HepG2 (cell line): ENCODE results near the gene EMC9. TPM values are rescaled to one million over a fixed set of nuclear protein-coding genes. Genes with fewer than 3 reads are reported as not detected.

ENCODE experiments used
- CENPT ChIP-seq: sonication (generic); formaldehyde crosslinking; IDR thresholded peaks from 2 replicates; pipeline ENCODE4 v1.8.0; 2022; ENCODE audit warnings: low read depth, mild to moderate bottlenecking, moderate library complexity, missing genetic modification reagents
- FOSL1 ChIP-seq: sonication (generic); formaldehyde crosslinking; IDR thresholded peaks from 2 replicates; pipeline ENCODE4 v1.9.0; 2021; ENCODE audit warnings: missing genetic modification reagents, borderline replicate concordance
- HNF4A ChIP-seq: sonication (generic); formaldehyde crosslinking; IDR thresholded peaks from 2 replicates; pipeline ENCODE4 v1.4.0; 2020; ENCODE audit warnings: missing genetic modification reagents
- HOXA7 ChIP-seq: sonication (generic); formaldehyde crosslinking; IDR thresholded peaks from 2 replicates; pipeline ENCODE4 v1.8.1; 2022; ENCODE audit warnings: mild to moderate bottlenecking, missing genetic modification reagents, moderate library complexity
- KDM1A ChIP-seq: IDR thresholded peaks from 2 replicates; pipeline ENCODE4 v1.6.1; 2016; ENCODE audit warnings: missing compliant biosample characterization
- KDM6A ChIP-seq: IDR thresholded peaks from 2 replicates; pipeline ENCODE4 v1.6.1; 2016; ENCODE audit warnings: low read depth
- NCOA1 ChIP-seq: sonication (generic); formaldehyde crosslinking; IDR thresholded peaks from 2 replicates; pipeline ENCODE4 v1.9.0; 2021; ENCODE audit warnings: missing genetic modification reagents
- PHF8 ChIP-seq: sonication (generic); formaldehyde crosslinking; IDR thresholded peaks from 2 replicates; pipeline ENCODE4 v1.5.0; 2020; ENCODE audit warnings: missing genetic modification reagents
- SP2 ChIP-seq: sonication (generic); formaldehyde crosslinking; IDR thresholded peaks from 2 replicates; pipeline ENCODE4 v1.5.1; 2020; ENCODE audit warnings: mild to moderate bottlenecking, missing genetic modification reagents
- ZBTB34 ChIP-seq: sonication (generic); formaldehyde crosslinking; IDR thresholded peaks from 2 replicates; pipeline ENCODE4 v1.8.0; 2022; ENCODE audit warnings: mild to moderate bottlenecking, missing genetic modification reagents
- ZFP62 ChIP-seq: sonication (generic); formaldehyde crosslinking; IDR thresholded peaks from 2 replicates; pipeline ENCODE4 v1.4.0; 2020; ENCODE audit warnings: missing genetic modification reagents
- ZNF160 ChIP-seq: sonication (generic); formaldehyde crosslinking; IDR thresholded peaks from 2 replicates; pipeline ENCODE4 v1.8.0; 2022; ENCODE audit warnings: mild to moderate bottlenecking, inconsistent platforms, missing genetic modification reagents
- ZNF292 ChIP-seq: sonication (generic); formaldehyde crosslinking; IDR thresholded peaks from 2 replicates; pipeline ENCODE4 v1.8.1; 2022; ENCODE audit warnings: mild to moderate bottlenecking, low read depth, missing genetic modification reagents, borderline replicate concordance
- ZNF362 ChIP-seq: sonication (generic); formaldehyde crosslinking; IDR thresholded peaks from 2 replicates; pipeline ENCODE4 v1.4.0; 2020; ENCODE audit warnings: missing genetic modification reagents, mild to moderate bottlenecking, borderline replicate concordance
- ZNF460 ChIP-seq: sonication (generic); formaldehyde crosslinking; IDR thresholded peaks from 2 replicates; pipeline ENCODE4 v1.5.1; 2020; ENCODE audit warnings: missing genetic modification reagents, mild to moderate bottlenecking, borderline replicate concordance
- ZNF609 ChIP-seq: sonication (generic); formaldehyde crosslinking; IDR thresholded peaks from 2 replicates; pipeline ENCODE4 v1.4.0; 2020; ENCODE audit warnings: mild to moderate bottlenecking, missing genetic modification reagents, borderline replicate concordance
- ZNF691 ChIP-seq: sonication (generic); formaldehyde crosslinking; IDR thresholded peaks from 2 replicates; pipeline ENCODE4 v1.4.0; 2020; ENCODE audit warnings: missing genetic modification reagents, low read depth, mild to moderate bottlenecking, borderline replicate concordance
- ZNF749 ChIP-seq: sonication (generic); formaldehyde crosslinking; IDR thresholded peaks from 2 replicates; pipeline ENCODE4 v1.8.0; 2022; ENCODE audit warnings: mild to moderate bottlenecking, missing genetic modification reagents, moderate library complexity, borderline replicate concordance
- ZNF782 ChIP-seq: sonication (generic); formaldehyde crosslinking; IDR thresholded peaks from 2 replicates; pipeline ENCODE4 v1.4.0; 2020; ENCODE audit warnings: missing genetic modification reagents, mild to moderate bottlenecking, borderline replicate concordance
- polyA plus RNA-seq, 8 experiments: library from polyadenylated mRNA; depleted of rRNA in 3 of 8; stranded (reverse) in 7 of 8; unstranded in 1 of 8; fragments of >200 nt; fragmentation: Illumina TruSeq in 4 of 8; extraction: Trizol in 4 of 8; gene quantifications; 2 replicates each; pipeline versions ENCODE4 v1.2.1 to v1.2.3, GENCODE V29; 2011 to 2016; ENCODE audit warnings: low read depth in 4 of 8, missing spikeins in 1 of 8, mixed read lengths in 1 of 8; ENCODE audit not compliant: insufficient read depth in 1 of 8
- total RNA-seq, 5 experiments: library from RNA; depleted of rRNA; stranded (reverse); fragments of >200 nt; fragmentation: Illumina TruSeq; extraction: Trizol; gene quantifications; 2 replicates each; pipeline ENCODE4 v1.2.3, GENCODE V29; 2016; ENCODE audit warnings: low read depth in 1 of 5

Gene EMC9
- total and polyA plus RNA-seq, 2 of the 13 experiments (the other 11 are each of a cell fraction or from before 2014, with no cell fraction given) = 60.5 to 78.7 TPM

GRCh38 chr14:24135834-24136683 lies 5.3 kb downstream of the EMC9 start, which contains the start of gene PSME1 (continued):
- TF ChIP-seq HNF4A (CRISPR knock-in tag) (peak; percentile 74), ZBTB34 (no peak), NCOA1 (CRISPR knock-in tag) (no peak), CENPT (CRISPR knock-in tag) (no peak; the same call in 1 of the 2 replicates), KDM1A (CRISPR knock-in tag) (no peak; the same call in 1 of the 2 replicates), ZFP62 (CRISPR knock-in tag) (no peak), FOSL1 (CRISPR knock-in tag) (no peak), ZNF749 (CRISPR knock-in tag) (peak; percentile 61; the same call in 1 of the 2 replicates), ZNF160 (CRISPR knock-in tag) (peak; percentile 83), PHF8 (CRISPR knock-in tag) (peak; percentile 96), ZNF292 (CRISPR knock-in tag) (peak; percentile 92; the same call in 1 of the 2 replicates), SP2 (no peak), ZNF362 (0 out of 2 replicates have a peak, but pooled peaks have one; percentile 26), ZNF460 (no peak), HOXA7 (no peak), ZNF609 (peak; percentile 67; the same call in 1 of the 2 replicates), ZNF691 (CRISPR knock-in tag) (peak; percentile 72), KDM6A (CRISPR knock-in tag) (no peak; the same call in 1 of the 2 replicates), ZNF782 (CRISPR knock-in tag) (peak; percentile 23; the same call in 1 of the 2 replicates)
